ENCODE data around the gene TMEM35B. TPM values are rescaled to one million over a fixed set of nuclear protein-coding genes. Genes with fewer than 3 reads are reported as not detected.
"Not testable (repeated sequence)": the region's sequence is repeated elsewhere in the genome, so short reads cannot be mapped to it uniquely, and the experiment has no call there.

TMEM35B gene
- 42.6 and 42.7 TPM in 2 replicates for total RNA-seq (2014; rRNA removed)
- 33.7 TPM for polyA plus RNA-seq (2012)

GRCh38 chr1:34984793-34985608 lies at the start of gene TMEM35B:
Gene TMEM35B (minus strand): TSS chr1:34985347. CDS start chr1:34985305, 42 bp downstream.
- peak; percentile 57 for DNase-seq (ENCODE audit: low read depth)

- DNase-seq (ENCODE audit: low read depth), result no peak
Observed at GRCh38 chr1:35033346-35033745, 48.2 kb upstream of the TMEM35B start.

GRCh38 chr1:35032384-35032739 lies 47.2 kb upstream of the TMEM35B start:
- DNase-seq (ENCODE audit: low read depth), result no peak

GRCh38 chr1:35030756-35031446 lies 45.8 kb upstream of the TMEM35B start:
- DNase-seq (ENCODE audit: low read depth), result peak; percentile 54

- DNase-seq (ENCODE audit: low read depth), result no peak
Observed at GRCh38 chr1:35030338-35030737, 45.2 kb upstream of the TMEM35B start.

- DNase-seq (ENCODE audit: low read depth), result peak; percentile 15
Observed at GRCh38 chr1:35029761-35030160, 44.6 kb upstream of the TMEM35B start.

GRCh38 chr1:35016406-35016805 lies 31.3 kb upstream of the TMEM35B start:
- DNase-seq (ENCODE audit: low read depth), result no peak

- DNase-seq (ENCODE audit: low read depth), result no peak
Observed at GRCh38 chr1:35014486-35014885, 29.3 kb upstream of the TMEM35B start.

GRCh38 chr1:35005711-35006110 lies 20.6 kb upstream of the TMEM35B start:
- no peak for DNase-seq (ENCODE audit: low read depth)

GRCh38 chr1:35001743-35002142 lies 16.6 kb upstream of the TMEM35B start:
- DNase-seq (ENCODE audit: low read depth), result no peak

GRCh38 chr1:34994878-34995277 lies 9.7 kb upstream of the TMEM35B start:
- no peak for DNase-seq (ENCODE audit: low read depth)

GRCh38 chr1:34988581-34988980 lies 3.4 kb upstream of the TMEM35B start:
- DNase-seq (ENCODE audit: low read depth), result no peak

- no peak for DNase-seq (ENCODE audit: low read depth)
Observed at GRCh38 chr1:34988147-34988546, 3.0 kb upstream of the TMEM35B start.

GRCh38 chr1:34987018-34987417 lies 1.9 kb upstream of the TMEM35B start:
- DNase-seq (ENCODE audit: low read depth), result no peak

GRCh38 chr1:34985609-34985904 lies 410 bp upstream of the TMEM35B start:
- not testable (repeated sequence) for DNase-seq (ENCODE audit: low read depth)

- DNase-seq (ENCODE audit: low read depth), result peak; percentile 54
Observed at GRCh38 chr1:34984435-34984792, 733 bp downstream of the TMEM35B start.

- no peak for DNase-seq (ENCODE audit: low read depth)
Observed at GRCh38 chr1:34983700-34984355, 1.3 kb downstream of the TMEM35B start.

- DNase-seq (ENCODE audit: low read depth), result peak; percentile 98
Observed at GRCh38 chr1:34982820-34983376, 2.2 kb downstream of the TMEM35B start.

GRCh38 chr1:34980715-34981114 lies 4.4 kb downstream of the TMEM35B start:
- DNase-seq (ENCODE audit: low read depth), result no peak

GRCh38 chr1:34978921-34979320 lies 6.2 kb downstream of the TMEM35B start:
- DNase-seq (ENCODE audit: low read depth), result peak; percentile 63

- DNase-seq (ENCODE audit: low read depth), result no peak
Observed at GRCh38 chr1:34977858-34978257, 7.3 kb downstream of the TMEM35B start.

GRCh38 chr1:34977210-34977471 lies 8.0 kb downstream of the TMEM35B start:
- no peak for DNase-seq (ENCODE audit: low read depth)
